OCI-LY1 (cell line): Measurements from ENCODE around the gene EFCAB5.

Source experiments
- H2AFZ ChIP-seq: fragments of 200-600 bp; sonication (generic), shearing (Covaris generic); 2 replicates; pipeline ENCODE4 v1.6.0; 2014; ENCODE audit warnings: antibody characterized with exemption, mild to moderate bottlenecking, low read length
- H3F3A ChIP-seq: fragments of 200-600 bp; sonication (generic), shearing (Covaris generic); 2 replicates; pipeline ENCODE4 v1.6.0; 2014; ENCODE audit warnings: mild to moderate bottlenecking, antibody characterized with exemption, low read length, moderate library complexity; ENCODE audit not compliant: insufficient read depth
- H3K27ac ChIP-seq: fragments of 200-600 bp; sonication (generic); 2 replicates; pipeline ENCODE4 v1.5.1; 2014; ENCODE audit warnings: low read length, mixed run types, mild to moderate bottlenecking, low read depth; ENCODE audit not compliant: poor library complexity, severe bottlenecking
- H3K27me3 ChIP-seq: fragments of 200-600 bp; sonication (generic); 2 replicates; pipeline ENCODE4 v1.6.0; 2014; ENCODE audit warnings: antibody characterized with exemption, mild to moderate bottlenecking, low read length, moderate library complexity; ENCODE audit not compliant: insufficient read depth
- H3K36me3 ChIP-seq: fragments of 200-600 bp; sonication (generic); 2 replicates; pipeline ENCODE4 v1.6.1; 2014; ENCODE audit warnings: mild to moderate bottlenecking, antibody characterized with exemption, low read length, moderate library complexity, mixed read lengths; ENCODE audit not compliant: insufficient read depth
- H3K4me1 ChIP-seq: fragments of 200-600 bp; sonication (generic); 2 replicates; pipeline ENCODE4 v1.5.1; 2014; ENCODE audit warnings: mild to moderate bottlenecking, low read length, moderate library complexity; ENCODE audit not compliant: insufficient read depth, severe bottlenecking
- H3K4me2 ChIP-seq: fragments of 200-600 bp; sonication (generic), shearing (Covaris generic); 2 replicates; pipeline ENCODE4 v1.6.1; 2014; ENCODE audit warnings: low read length
- H3K4me3 ChIP-seq: fragments of 200-600 bp; sonication (generic); 2 replicates; pipeline ENCODE4 v1.5.1; 2014; ENCODE audit warnings: low read length, low read depth, mild to moderate bottlenecking, mixed read lengths; ENCODE audit not compliant: poor library complexity, severe bottlenecking
- H3K79me2 ChIP-seq: fragments of 200-600 bp; shearing (Covaris generic); 2 replicates; pipeline ENCODE4 v1.6.1; 2016; ENCODE audit warnings: mixed run types, low read length, mixed read lengths; ENCODE audit not compliant: insufficient read depth
- H3K9ac ChIP-seq: fragments of 200-600 bp; sonication (generic), shearing (Covaris generic); 2 replicates; pipeline ENCODE4 v1.6.1; 2014; ENCODE audit warnings: mild to moderate bottlenecking, low read length, mixed read lengths
- H3K9me2 ChIP-seq: fragments of 200-600 bp; sonication (generic), shearing (Covaris generic); 2 replicates; pipeline ENCODE4 v1.6.1; 2014; ENCODE audit warnings: low read depth, mild to moderate bottlenecking, low read length, mixed read lengths
- H3K9me3 ChIP-seq: fragments of 200-600 bp; shearing (Covaris generic); 2 replicates; pipeline ENCODE4 v1.6.1; 2014; ENCODE audit warnings: low read length, mixed read lengths
- H4K20me1 ChIP-seq: fragments of 200-600 bp; sonication (generic), shearing (Covaris generic); 2 replicates; pipeline ENCODE4 v1.6.0; 2016; ENCODE audit warnings: mild to moderate bottlenecking, low read length; ENCODE audit not compliant: insufficient read depth
- EZH2 ChIP-seq: fragments of 200-600 bp; sonication (generic), shearing (Covaris generic); IDR thresholded peaks from 2 replicates; pipeline ENCODE4 v1.8.0; 2017; ENCODE audit warnings: borderline replicate concordance, mixed run types, mild to moderate bottlenecking, antibody characterized with exemption, low read length, moderate library complexity, mixed read lengths
- TF ChIP-seq, protein P1 (sequence below): fragments of 200-600 bp; sonication (generic), shearing (Covaris generic); IDR thresholded peaks from 2 replicates; pipeline ENCODE4 v1.5.1; 2017; ENCODE audit warnings: mild to moderate bottlenecking, antibody characterized with exemption, low read length, moderate library complexity, mixed read lengths

The EFCAB5 gene

DNA sequence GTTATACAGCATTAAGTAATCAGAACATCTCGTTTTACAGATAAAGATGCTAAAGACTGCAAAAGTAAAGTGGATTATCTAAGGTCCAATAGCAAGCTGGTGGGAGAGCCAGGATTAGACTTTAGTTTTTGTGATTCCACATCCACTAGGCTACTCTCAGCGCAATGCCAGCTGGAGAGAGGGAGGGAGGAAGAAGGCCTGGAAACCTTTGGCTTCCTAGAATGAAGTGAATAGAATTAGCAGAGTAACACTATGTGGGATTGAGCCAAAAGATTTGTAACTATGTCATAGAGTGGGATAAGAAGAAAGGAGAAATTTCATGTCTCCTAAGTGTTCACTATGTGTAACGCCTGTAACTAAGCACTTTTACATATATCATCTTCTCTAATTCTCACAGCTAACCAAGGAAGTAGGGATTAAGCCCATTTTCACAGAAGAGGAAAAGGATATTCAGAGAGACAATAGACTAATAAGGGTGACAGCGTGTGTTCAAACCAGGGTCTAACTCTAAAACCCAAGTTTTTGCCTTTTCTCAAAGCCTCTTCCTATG, 149.8 kb downstream of the EFCAB5 start:
- no peak overlapping the region for H3K27ac ChIP-seq
- H3K4me2 ChIP-seq, result no peak overlapping the region
- no peaks in the 10 kb centered on the region for H3K9me3 ChIP-seq
- TF ChIP-seq EZH2, result no peak
- TF ChIP-seq, protein P1, sequence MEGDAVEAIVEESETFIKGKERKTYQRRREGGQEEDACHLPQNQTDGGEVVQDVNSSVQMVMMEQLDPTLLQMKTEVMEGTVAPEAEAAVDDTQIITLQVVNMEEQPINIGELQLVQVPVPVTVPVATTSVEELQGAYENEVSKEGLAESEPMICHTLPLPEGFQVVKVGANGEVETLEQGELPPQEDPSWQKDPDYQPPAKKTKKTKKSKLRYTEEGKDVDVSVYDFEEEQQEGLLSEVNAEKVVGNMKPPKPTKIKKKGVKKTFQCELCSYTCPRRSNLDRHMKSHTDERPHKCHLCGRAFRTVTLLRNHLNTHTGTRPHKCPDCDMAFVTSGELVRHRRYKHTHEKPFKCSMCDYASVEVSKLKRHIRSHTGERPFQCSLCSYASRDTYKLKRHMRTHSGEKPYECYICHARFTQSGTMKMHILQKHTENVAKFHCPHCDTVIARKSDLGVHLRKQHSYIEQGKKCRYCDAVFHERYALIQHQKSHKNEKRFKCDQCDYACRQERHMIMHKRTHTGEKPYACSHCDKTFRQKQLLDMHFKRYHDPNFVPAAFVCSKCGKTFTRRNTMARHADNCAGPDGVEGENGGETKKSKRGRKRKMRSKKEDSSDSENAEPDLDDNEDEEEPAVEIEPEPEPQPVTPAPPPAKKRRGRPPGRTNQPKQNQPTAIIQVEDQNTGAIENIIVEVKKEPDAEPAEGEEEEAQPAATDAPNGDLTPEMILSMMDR, result no peak
- H3K4me1 ChIP-seq, result no peaks in the 10 kb centered on the region
- no peaks in the 10 kb centered on the region for H4K20me1 ChIP-seq
- no peaks in the 10 kb centered on the region for H3K79me2 ChIP-seq
- peaks cover 11% of the 10 kb centered on the region; the same call in 1 of the 2 replicates for H3K27me3 ChIP-seq
- H3K9me2 ChIP-seq, result no peaks in the 10 kb centered on the region
- H3F3A ChIP-seq, result no peaks in the 10 kb centered on the region
- no peak overlapping the region for H3K4me3 ChIP-seq
- no peaks in the 10 kb centered on the region for H3K36me3 ChIP-seq
- H2AFZ ChIP-seq, result no peak overlapping the region
- H3K9ac ChIP-seq, result no peak overlapping the region

DNA sequence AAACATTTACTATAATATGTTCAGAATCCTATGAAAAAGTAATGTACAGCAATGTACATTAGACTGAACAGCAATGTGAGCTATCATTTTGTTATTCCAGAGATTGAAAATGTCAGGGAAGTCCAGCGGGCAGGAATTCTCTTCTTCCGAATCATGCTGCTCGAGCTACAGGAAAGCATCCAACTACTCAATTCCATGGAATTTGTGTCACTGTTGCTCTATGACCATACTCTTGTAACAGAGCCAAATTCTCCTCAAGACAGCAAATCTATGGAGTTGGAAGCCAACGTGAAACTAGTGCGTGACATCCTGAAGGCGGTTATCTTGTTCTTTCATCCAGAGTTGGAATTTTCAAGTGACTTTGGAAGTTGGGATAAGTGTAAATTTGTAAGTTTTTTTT, 150.3 kb downstream of the EFCAB5 start:
- no peaks in the 10 kb centered on the region for H3K9me2 ChIP-seq
- no peaks in the 10 kb centered on the region for H3K9me3 ChIP-seq
- H3K79me2 ChIP-seq, result no peaks in the 10 kb centered on the region
- H4K20me1 ChIP-seq, result no peaks in the 10 kb centered on the region
- no peaks in the 10 kb centered on the region for H3F3A ChIP-seq
- H3K4me3 ChIP-seq, result no peak overlapping the region
- H3K36me3 ChIP-seq, result no peaks in the 10 kb centered on the region
- H2AFZ ChIP-seq, result no peak overlapping the region
- no peak overlapping the region for H3K27ac ChIP-seq
- no peak overlapping the region for H3K4me2 ChIP-seq
- peaks cover 11% of the 10 kb centered on the region; the same call in 1 of the 2 replicates for H3K27me3 ChIP-seq
- no peaks in the 10 kb centered on the region for H3K4me1 ChIP-seq
- TF ChIP-seq, protein P1, result no peak
- TF ChIP-seq EZH2, result no peak
- H3K9ac ChIP-seq, result no peak overlapping the region

- Histone ChIP-seq H4K20me1 (no peaks in the 10 kb centered on the region), H3K9me2 (no peaks in the 10 kb centered on the region), H3K36me3 (no peaks in the 10 kb centered on the region), H3F3A (no peaks in the 10 kb centered on the region), H3K27ac (no peak overlapping the region), H3K4me2 (no peak overlapping the region), H3K4me3 (no peak overlapping the region), H2AFZ (no peak overlapping the region), H3K9ac (no peak overlapping the region), H3K4me1 (no peaks in the 10 kb centered on the region), H3K27me3 (peaks cover 9% of the 10 kb centered on the region; the same call in 1 of the 2 replicates), H3K9me3 (no peaks in the 10 kb centered on the region), H3K79me2 (no peaks in the 10 kb centered on the region)
- TF ChIP-seq, protein P1, result no peak
- TF ChIP-seq EZH2, result no peak
These were observed 151.5 kb downstream of the EFCAB5 start for GRCh38 chr17:30092886-30093285.
